Calu3 (cell line): ENCODE data around the gene TCTN1. TPM values are rescaled to one million over a fixed set of nuclear protein-coding genes. Genes with fewer than 3 reads are reported as not detected.

Experiments
- BruUV-seq: library from RNA; stranded (reverse); fragments of 400-500 nt; replicated peaks from 2 replicates; lab custom pipeline; 2021; lab: Mats Ljungman, UMichigan
- CTCF ChIA-PET: fragments of 300-600 bp; sonication (Branson Sonifier 250); formaldehyde crosslinking; loops from one replicate; lab custom pipeline; 2022; ENCODE audit warnings: antibody characterized with exemption; lab: Charles Lee
- DNase-seq: peaks from one replicate; pipeline ENCODE4 v3.0.0; 2022
- H3K27ac Mint-ChIP-seq: one replicate; pipeline ENCODE4 v1.8.0; 2022; ENCODE audit warnings: mixed read lengths; ENCODE audit not compliant: unreplicated experiment
- H3K27me3 Mint-ChIP-seq: one replicate; pipeline ENCODE4 v1.8.0; 2022; ENCODE audit warnings: mixed read lengths; ENCODE audit not compliant: unreplicated experiment
- H3K36me3 Mint-ChIP-seq: one replicate; pipeline ENCODE4 v1.8.0; 2022; ENCODE audit warnings: mild to moderate bottlenecking, moderate library complexity, mixed read lengths; ENCODE audit not compliant: insufficient read depth, unreplicated experiment
- H3K4me1 Mint-ChIP-seq: one replicate; pipeline ENCODE4 v1.8.0; 2022; ENCODE audit warnings: mild to moderate bottlenecking, low read depth, mixed read lengths; ENCODE audit not compliant: unreplicated experiment
- H3K4me3 Mint-ChIP-seq: one replicate; pipeline ENCODE4 v1.8.0; 2022; ENCODE audit warnings: mild to moderate bottlenecking, low read depth, moderate library complexity, mixed read lengths; ENCODE audit not compliant: unreplicated experiment
- H3K9me3 Mint-ChIP-seq: one replicate; pipeline ENCODE4 v1.8.0; 2022; ENCODE audit warnings: low read depth, mixed read lengths; ENCODE audit not compliant: unreplicated experiment
- intact Hi-C: fragments of 100-400 bp; cut with micrococcal nuclease; formaldehyde crosslinking; loops from one replicate; pipeline ENCODE4 v1.10.0; 2022; ENCODE audit not compliant: unreplicated experiment
- total RNA-seq: library from RNA; stranded (reverse); gene quantifications from 2 replicates; pipeline ENCODE4 v1.2.3, GENCODE V29; 2022
- TF ChIP-seq, protein P1 (sequence below): fragments of 200-600 bp; IDR thresholded peaks from one replicate; pipeline ENCODE4 v1.8.0; 2022; ENCODE audit warnings: antibody characterized with exemption; ENCODE audit not compliant: unreplicated experiment

TCTN1 gene
- total RNA-seq, 1 experiment from 2014 or later: 41.8 TPM

DNA sequence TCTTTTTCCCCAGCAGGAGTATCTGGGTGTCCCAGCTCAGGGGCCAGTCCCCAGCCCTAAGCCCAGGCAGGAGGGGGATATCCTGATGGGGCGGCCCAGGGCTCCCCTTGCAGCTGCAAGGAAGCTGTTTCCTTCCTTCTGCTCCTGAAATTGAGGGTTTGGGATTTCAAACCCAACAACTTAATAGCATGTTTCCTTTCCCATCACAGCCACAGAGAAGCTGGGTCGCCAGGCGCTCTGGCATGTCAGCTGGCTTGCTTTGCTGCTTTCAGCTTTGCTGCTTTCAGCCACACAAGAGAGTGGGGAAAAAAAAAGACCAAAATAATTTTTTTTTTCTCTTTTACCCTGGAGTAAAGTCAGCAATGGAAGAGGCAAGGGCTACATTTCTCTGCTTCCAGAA lies 44.9 kb downstream of the TCTN1 start:
- TF ChIP-seq, protein P1, sequence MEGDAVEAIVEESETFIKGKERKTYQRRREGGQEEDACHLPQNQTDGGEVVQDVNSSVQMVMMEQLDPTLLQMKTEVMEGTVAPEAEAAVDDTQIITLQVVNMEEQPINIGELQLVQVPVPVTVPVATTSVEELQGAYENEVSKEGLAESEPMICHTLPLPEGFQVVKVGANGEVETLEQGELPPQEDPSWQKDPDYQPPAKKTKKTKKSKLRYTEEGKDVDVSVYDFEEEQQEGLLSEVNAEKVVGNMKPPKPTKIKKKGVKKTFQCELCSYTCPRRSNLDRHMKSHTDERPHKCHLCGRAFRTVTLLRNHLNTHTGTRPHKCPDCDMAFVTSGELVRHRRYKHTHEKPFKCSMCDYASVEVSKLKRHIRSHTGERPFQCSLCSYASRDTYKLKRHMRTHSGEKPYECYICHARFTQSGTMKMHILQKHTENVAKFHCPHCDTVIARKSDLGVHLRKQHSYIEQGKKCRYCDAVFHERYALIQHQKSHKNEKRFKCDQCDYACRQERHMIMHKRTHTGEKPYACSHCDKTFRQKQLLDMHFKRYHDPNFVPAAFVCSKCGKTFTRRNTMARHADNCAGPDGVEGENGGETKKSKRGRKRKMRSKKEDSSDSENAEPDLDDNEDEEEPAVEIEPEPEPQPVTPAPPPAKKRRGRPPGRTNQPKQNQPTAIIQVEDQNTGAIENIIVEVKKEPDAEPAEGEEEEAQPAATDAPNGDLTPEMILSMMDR: no peak
- Mint-ChIP-seq H3K27me3 (peaks cover 34% of the 10 kb centered on the region), H3K4me1 (no peaks in the 10 kb centered on the region), H3K4me3 (no peak overlapping the region), H3K9me3 (no peaks in the 10 kb centered on the region), H3K36me3 (no peaks in the 10 kb centered on the region), H3K27ac (no peak overlapping the region)
- intact Hi-C loops: no loop called here
- CTCF ChIA-PET: no interaction called here
- no TSS peak for BruUV-seq
- no peak for DNase-seq

DNA sequence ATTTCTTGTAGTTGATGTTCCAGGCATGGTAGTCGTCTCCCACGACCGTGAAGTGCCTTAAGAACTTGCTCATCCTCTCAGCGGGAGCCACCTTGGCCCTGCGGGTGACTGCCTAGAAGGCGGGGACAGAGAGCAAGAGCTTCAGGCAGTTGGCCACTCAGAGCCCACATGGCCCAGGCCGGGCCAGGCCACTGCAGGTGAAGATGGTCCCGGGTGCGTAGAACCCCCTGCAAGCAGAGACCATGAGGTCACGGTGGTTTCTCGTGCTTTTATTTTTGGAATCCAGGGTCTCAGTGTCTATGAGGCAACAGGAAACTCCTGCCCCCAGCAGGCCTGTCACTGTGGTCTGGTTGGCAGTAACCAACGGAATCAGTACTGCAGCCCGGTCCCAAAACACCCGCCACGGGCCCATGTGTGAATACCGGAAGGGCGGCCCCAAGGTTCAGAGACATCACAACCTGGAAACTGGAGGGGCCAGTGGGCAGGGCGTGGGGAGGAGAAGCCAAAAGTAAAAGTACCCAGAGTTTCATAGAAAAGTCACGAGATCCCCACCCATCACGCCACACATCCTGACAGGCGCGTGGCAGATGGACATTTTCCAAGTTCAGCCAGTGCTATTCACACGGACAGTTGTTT lies 47.5 kb downstream of the TCTN1 start:
- Mint-ChIP-seq H3K36me3 (no peaks in the 10 kb centered on the region), H3K27ac (no peak overlapping the region)

DNA sequence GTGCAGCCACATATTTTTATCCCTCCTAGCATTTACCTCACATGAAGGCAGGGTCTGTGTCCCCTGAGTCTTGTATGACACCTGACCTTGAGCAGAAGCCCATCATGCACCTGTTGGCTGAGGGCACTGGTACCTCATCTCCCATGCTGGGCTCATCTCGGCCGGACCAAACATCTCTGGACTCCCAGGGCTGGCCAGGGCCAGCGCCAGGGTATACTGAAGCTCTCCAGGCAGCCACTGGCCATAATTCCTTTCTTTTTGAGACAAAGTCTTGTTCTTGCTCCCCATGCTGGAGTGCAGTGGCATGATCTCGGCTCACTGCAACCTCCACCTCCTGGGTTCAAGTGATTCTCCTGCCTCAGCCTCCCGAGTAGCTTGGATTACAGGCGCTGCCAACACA lies 53.0 kb downstream of the TCTN1 start:
- TF ChIP-seq, protein P1: no peak
- Mint-ChIP-seq H3K9me3 (peaks cover 7% of the 10 kb centered on the region), H3K36me3 (no peaks in the 10 kb centered on the region), H3K4me1 (peaks cover 7% of the 10 kb centered on the region), H3K4me3 (no peak overlapping the region), H3K27me3 (peaks cover 41% of the 10 kb centered on the region), H3K27ac (peak overlapping the region; percentile 5)
- CTCF ChIA-PET: no interaction called here
- intact Hi-C loops: no loop called here
- DNase-seq: no peak
- no TSS peak for BruUV-seq

More for the DNA sequence above, 47.5 kb downstream of the TCTN1 start:
- no TSS peak for BruUV-seq
- no peak overlapping the region for H3K4me3 Mint-ChIP-seq
- intact Hi-C loops: no loop called here
- no peak for DNase-seq
- H3K27me3 Mint-ChIP-seq: peaks cover 44% of the 10 kb centered on the region
- H3K4me1 Mint-ChIP-seq: no peaks in the 10 kb centered on the region
- TF ChIP-seq, protein P1: no peak
- CTCF ChIA-PET: interaction anchor here (0.6 kb wide), 1 partner anchor 736 kb away, joined by 3 read pairs; no protein-coding TSS in a partner anchor
- H3K9me3 Mint-ChIP-seq: peaks cover 7% of the 10 kb centered on the region

DNA sequence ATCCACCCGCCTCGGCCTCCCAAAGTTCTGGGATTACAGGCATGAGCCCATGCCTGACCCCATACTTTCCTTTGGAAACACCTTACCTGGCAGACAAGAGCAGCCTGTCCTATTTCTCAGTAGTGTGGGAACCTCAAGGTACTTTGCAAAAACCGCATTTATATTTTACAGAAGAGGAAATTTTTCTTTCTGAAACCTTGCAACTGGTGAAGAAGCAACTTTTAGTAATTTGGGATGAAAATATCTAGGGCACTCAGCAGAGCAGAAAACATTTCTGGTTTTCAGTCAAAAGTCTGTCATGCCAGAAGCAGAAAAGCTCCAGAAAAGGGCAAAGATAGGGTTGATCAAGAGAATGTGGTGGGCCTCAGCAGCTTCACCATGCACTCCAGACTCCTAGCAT lies 53.7 kb downstream of the TCTN1 start:
- BruUV-seq: no TSS peak
- Mint-ChIP-seq H3K4me1 (peaks cover 7% of the 10 kb centered on the region), H3K36me3 (no peaks in the 10 kb centered on the region), H3K9me3 (peaks cover 7% of the 10 kb centered on the region), H3K4me3 (no peak overlapping the region), H3K27me3 (peaks cover 33% of the 10 kb centered on the region), H3K27ac (no peak overlapping the region)
- TF ChIP-seq, protein P1: no peak
- CTCF ChIA-PET: no interaction called here
- DNase-seq: no peak
- intact Hi-C loops: no loop called here
